HG02943 (cell line): ENCODE results near the gene PSAP.

Experiments used
- ATAC-seq: cut with Tn5 transposase; IDR thresholded peaks from one replicate; pipeline ENCODE4 v1.9.1; 2021; ENCODE audit warnings: mild to moderate bottlenecking, low read depth, moderate library complexity; ENCODE audit not compliant: unreplicated experiment

Gene PSAP

GRCh38 chr10:71829896-71830295 lies 21.2 kb downstream of the PSAP start:
- ATAC-seq = no peak

GRCh38 chr10:71829171-71829570 lies 21.9 kb downstream of the PSAP start:
- ATAC-seq = no peak

GRCh38 chr10:71828702-71829101 lies 22.3 kb downstream of the PSAP start:
- no peak for ATAC-seq

GRCh38 chr10:71827852-71828251 lies 23.2 kb downstream of the PSAP start:
- ATAC-seq = no peak

- ATAC-seq = no peak
These were observed 25.8 kb downstream of the PSAP start for GRCh38 chr10:71825217-71825616.

- ATAC-seq = no peak
These were observed 26.7 kb downstream of the PSAP start for GRCh38 chr10:71824333-71824732.

GRCh38 chr10:71823356-71823755 lies 27.7 kb downstream of the PSAP start:
- no peak for ATAC-seq

GRCh38 chr10:71821909-71822763 lies 28.9 kb downstream of the PSAP start:
- no peak for ATAC-seq

- no peak for ATAC-seq
These were observed 30.1 kb downstream of the PSAP start for GRCh38 chr10:71820966-71821365.

GRCh38 chr10:71819985-71820384 lies 31.1 kb downstream of the PSAP start:
- ATAC-seq = no peak

GRCh38 chr10:71819441-71819861 lies 31.6 kb downstream of the PSAP start:
- ATAC-seq = no peak

GRCh38 chr10:71818674-71819260 lies 32.3 kb downstream of the PSAP start:
- no peak for ATAC-seq

GRCh38 chr10:71817831-71818655 lies 33.0 kb downstream of the PSAP start:
- no peak for ATAC-seq

GRCh38 chr10:71816936-71817618 lies 34.0 kb downstream of the PSAP start:
- no peak for ATAC-seq

GRCh38 chr10:71816421-71816851 lies 34.6 kb downstream of the PSAP start:
- ATAC-seq = no peak

GRCh38 chr10:71815515-71816130 lies 35.4 kb downstream of the PSAP start:
- ATAC-seq = no peak

- no peak for ATAC-seq
These were observed 36.1 kb downstream of the PSAP start for GRCh38 chr10:71814922-71815411.

- no peak for ATAC-seq
These were observed 38.0 kb downstream of the PSAP start for GRCh38 chr10:71812913-71813590.
